Astrocyte (in vitro differentiated cells and primary cell): ENCODE results near the gene MX2.

Source experiments
- CTCF ChIP-seq: IDR thresholded peaks from 2 replicates; pipeline ENCODE4 v1.5.1; 2011; ENCODE audit warnings: low read depth, mild to moderate bottlenecking, inconsistent platforms, low read length, moderate library complexity; ENCODE audit not compliant: insufficient read depth
- EZH2 ChIP-seq: IDR thresholded peaks from 2 replicates; pipeline ENCODE4 v1.6.1; 2012; ENCODE audit warnings: mild to moderate bottlenecking, low read length, inconsistent platforms; ENCODE audit not compliant: insufficient read depth

GRCh38 chr21:41363370-41364270 is 1.8 kb downstream of the MX2 start:
- TF ChIP-seq CTCF = no peak
- no peak for TF ChIP-seq EZH2
